HepG2 (cell line): ENCODE results near the gene VAMP8. TPM values are rescaled to one million over a fixed set of nuclear protein-coding genes. Genes with fewer than 3 reads are reported as not detected.
A peak's percentile ranks its signal among the peaks of the same experiment; 100 is the strongest.

Experiments
- CBX5 ChIP-seq: sonication (generic); formaldehyde crosslinking; IDR thresholded peaks from 2 replicates; pipeline ENCODE4 v1.4.0; 2020; ENCODE audit warnings: missing genetic modification reagents, borderline replicate concordance
- CHD2 ChIP-seq: IDR thresholded peaks from 2 replicates; pipeline ENCODE4 v1.6.1; 2011; ENCODE audit warnings: low read depth, low read length, improper control_type of control experiment
- CREB3 ChIP-seq: sonication (generic); formaldehyde crosslinking; IDR thresholded peaks from 2 replicates; pipeline ENCODE4 v1.5.0; 2020; ENCODE audit warnings: missing genetic modification reagents
- DMAP1 ChIP-seq: IDR thresholded peaks from 2 replicates; pipeline ENCODE4 v1.6.1; 2016
- EZH2 ChIP-seq: conservative IDR thresholded peaks from 2 replicates; pipeline ENCODE4 v1.6.1; 2012; ENCODE audit warnings: mild to moderate bottlenecking, low read depth, low read length, moderate library complexity
- HNF1A ChIP-seq, 2 experiments: sonication (generic) in 1 of 2; formaldehyde crosslinking in 1 of 2; IDR thresholded peaks; 2 replicates each; pipeline versions ENCODE4 v1.4.0 to v1.6.1; 2016 to 2020; ENCODE audit warnings: borderline replicate concordance in 1 of 2, low read depth in 1 of 2, mild to moderate bottlenecking in 1 of 2, missing genetic modification reagents in 1 of 2
- MEIS1 ChIP-seq: sonication (generic); formaldehyde crosslinking; IDR thresholded peaks from 2 replicates; pipeline ENCODE4 v1.9.0; 2021; ENCODE audit warnings: mild to moderate bottlenecking, missing genetic modification reagents, moderate library complexity, borderline replicate concordance
- MEIS2 ChIP-seq: sonication (generic); formaldehyde crosslinking; IDR thresholded peaks from 2 replicates; pipeline ENCODE4 v1.9.0; 2021; ENCODE audit warnings: mild to moderate bottlenecking, missing genetic modification reagents
- NFKB2 ChIP-seq: sonication (generic); formaldehyde crosslinking; IDR thresholded peaks from 2 replicates; pipeline ENCODE4 v1.4.0; 2020; ENCODE audit warnings: missing genetic modification reagents, borderline replicate concordance
- SRF ChIP-seq: IDR thresholded peaks from 2 replicates; pipeline ENCODE4 v1.6.1; 2011; ENCODE audit warnings: mild to moderate bottlenecking, low read depth, low read length, moderate library complexity
- TAF15 ChIP-seq: fragments of 200-400 bp; formaldehyde crosslinking; IDR thresholded peaks from one replicate; pipeline ENCODE4 v1.6.1; 2018; ENCODE audit warnings: mild to moderate bottlenecking, low read depth, low read length; ENCODE audit not compliant: poor library complexity, severe bottlenecking
- TCF12 ChIP-seq, 2 experiments: fragments of 450-650 bp in 1 of 2; sonication (generic) in 1 of 2; formaldehyde crosslinking in 1 of 2; IDR thresholded peaks; 2 replicates each; pipeline versions ENCODE4 v1.6.1 to v1.8.0; 2017 to 2022; ENCODE audit warnings: antibody characterized with exemption in 1 of 2, mild to moderate bottlenecking in 1 of 2, missing genetic modification reagents in 1 of 2, moderate library complexity in 1 of 2
- TRAFD1 ChIP-seq: sonication (generic); formaldehyde crosslinking; IDR thresholded peaks from 2 replicates; pipeline ENCODE4 v1.5.1; 2020; ENCODE audit warnings: missing genetic modification reagents, mild to moderate bottlenecking, borderline replicate concordance
- ZNF737 ChIP-seq: sonication (generic); formaldehyde crosslinking; IDR thresholded peaks from 2 replicates; pipeline ENCODE4 v1.5.0; 2020; ENCODE audit warnings: missing genetic modification reagents, mild to moderate bottlenecking, borderline replicate concordance
- ZNF740 ChIP-seq: sonication (generic); formaldehyde crosslinking; IDR thresholded peaks from 2 replicates; pipeline ENCODE4 v1.4.0; 2020; ENCODE audit warnings: missing genetic modification reagents
- ZNF775 ChIP-seq: sonication (generic); formaldehyde crosslinking; IDR thresholded peaks from 2 replicates; pipeline ENCODE4 v1.4.0; 2020; ENCODE audit warnings: missing genetic modification reagents, mild to moderate bottlenecking, moderate library complexity, borderline replicate concordance
- ZSCAN29 ChIP-seq: sonication (generic); formaldehyde crosslinking; conservative IDR thresholded peaks from 2 replicates; pipeline ENCODE4 v1.4.0; 2020; ENCODE audit warnings: mild to moderate bottlenecking, missing genetic modification reagents
- polyA plus RNA-seq, 8 experiments: library from polyadenylated mRNA; depleted of rRNA in 3 of 8; stranded (reverse) in 7 of 8; unstranded in 1 of 8; fragments of >200 nt; fragmentation: Illumina TruSeq in 4 of 8; extraction: Trizol in 4 of 8; gene quantifications; 2 replicates each; pipeline versions ENCODE4 v1.2.1 to v1.2.3, GENCODE V29; 2011 to 2016; ENCODE audit warnings: low read depth in 4 of 8, missing spikeins in 1 of 8, mixed read lengths in 1 of 8; ENCODE audit not compliant: insufficient read depth in 1 of 8
- total RNA-seq, 5 experiments: library from RNA; depleted of rRNA; stranded (reverse); fragments of >200 nt; fragmentation: Illumina TruSeq; extraction: Trizol; gene quantifications; 2 replicates each; pipeline ENCODE4 v1.2.3, GENCODE V29; 2016; ENCODE audit warnings: low read depth in 1 of 5

The VAMP8 gene
- total and polyA plus RNA-seq, 2 of the 13 experiments (the other 11 are each of a cell fraction or from before 2014, with no cell fraction given), result 83.3 to 157 TPM

GRCh38 chr2:85538507-85539360 lies 38.7 kb upstream of the VAMP8 start, which contains the start of gene MAT2A (continued):
- no peak for TF ChIP-seq ZNF775 (CRISPR knock-in tag)
- TF ChIP-seq CBX5 (CRISPR knock-in tag), result peak; percentile 89
- peak; percentile 32; the same call in 1 of the 2 replicates for TF ChIP-seq HNF1A (IDR thresholded peaks at IDR 0.05; ENCODE audit: low read depth)
- peak; percentile 38 for TF ChIP-seq HNF1A (CRISPR knock-in tag; IDR thresholded peaks at IDR 0.05; ENCODE audit: borderline replicate concordance)
- peak; percentile 45; the same call in 1 of the 2 replicates for TF ChIP-seq NFKB2 (CRISPR knock-in tag)
- TF ChIP-seq SRF, result peak; percentile 61
- no peak; the same call in 1 of the 2 replicates for TF ChIP-seq ZNF737 (CRISPR knock-in tag)
- TF ChIP-seq EZH2, result no peak
- TF ChIP-seq TRAFD1 (CRISPR knock-in tag), result no peak
- peak; percentile 91 for TF ChIP-seq ZSCAN29
- peak; percentile 97 for TF ChIP-seq DMAP1 (CRISPR knock-in tag)
- peak; percentile 24 for TF ChIP-seq TAF15
- peak; percentile 97 for TF ChIP-seq MEIS2 (CRISPR knock-in tag)
- TF ChIP-seq MEIS1 (CRISPR knock-in tag), result peak; percentile 73
- no peak for TF ChIP-seq TCF12 (IDR thresholded peaks at IDR 0.05)
- TF ChIP-seq TCF12 (CRISPR knock-in tag; IDR thresholded peaks at IDR 0.05), result peak; percentile 78; the same call in 1 of the 2 replicates
- TF ChIP-seq CHD2, result peak; percentile 70; the same call in 1 of the 2 replicates
- peak; percentile 73; the same call in 1 of the 2 replicates for TF ChIP-seq CREB3
- peak; percentile 51; the same call in 1 of the 2 replicates for TF ChIP-seq ZNF740 (CRISPR knock-in tag)
